Mesenchymal stem cell (in vitro differentiated cells and primary cell): ENCODE measurements around the gene BTBD6.

Experiments
- DNase-seq: peaks from one replicate; pipeline ENCODE4 v3.0.0-alpha.2; 2013
- H2AFZ ChIP-seq: one replicate; pipeline ENCODE4 v1.6.1; 2013; ENCODE audit warnings: low read depth, mild to moderate bottlenecking, control low read depth, inconsistent platforms, low read length, moderate library complexity
- H2AK5ac ChIP-seq: 2 replicates; pipeline ENCODE4 v1.6.1; 2013; ENCODE audit warnings: low read length, moderate library complexity, mild to moderate bottlenecking, inconsistent platforms; ENCODE audit not compliant: severe bottlenecking
- H2BK120ac ChIP-seq: one replicate; pipeline ENCODE4 v1.6.1; 2013; ENCODE audit warnings: low read depth, mild to moderate bottlenecking, inconsistent platforms, low read length, moderate library complexity
- H2BK12ac ChIP-seq, 2 experiments: one replicate each; pipeline ENCODE4 v1.6.1; 2013; ENCODE audit warnings: inconsistent platforms in 2 of 2, low read length in 2 of 2, mild to moderate bottlenecking in 2 of 2, moderate library complexity in 2 of 2, control low read depth in 1 of 2
- H2BK15ac ChIP-seq: one replicate; pipeline ENCODE4 v1.6.1; 2013; ENCODE audit warnings: mild to moderate bottlenecking, low read depth, inconsistent platforms; ENCODE audit not compliant: poor library complexity, severe bottlenecking
- H2BK5ac ChIP-seq: 2 replicates; pipeline ENCODE4 v1.6.1; 2013; ENCODE audit warnings: low read depth, mild to moderate bottlenecking, low read length, control low read depth, inconsistent platforms; ENCODE audit not compliant: poor library complexity, severe bottlenecking
- H3K14ac ChIP-seq, 2 experiments: one replicate each; pipeline ENCODE4 v1.6.1; 2013; ENCODE audit warnings: inconsistent platforms in 2 of 2, low read length in 2 of 2, control low read depth in 1 of 2, mild to moderate bottlenecking in 1 of 2, moderate library complexity in 1 of 2
- H3K18ac ChIP-seq, 2 experiments: one replicate each; pipeline ENCODE4 v1.6.1; 2013; ENCODE audit warnings: inconsistent platforms in 2 of 2, low read length in 2 of 2, control low read depth in 1 of 2, low read depth in 1 of 2, mild to moderate bottlenecking in 1 of 2
- H3K23ac ChIP-seq, 2 experiments: one replicate each; pipeline ENCODE4 v1.6.1; 2013; ENCODE audit warnings: inconsistent platforms in 2 of 2, low read length in 2 of 2, mild to moderate bottlenecking in 2 of 2, moderate library complexity in 2 of 2, control low read depth in 1 of 2
- H3K27ac ChIP-seq: 2 replicates; pipeline ENCODE4 v1.5.1; 2013; ENCODE audit warnings: mild to moderate bottlenecking, moderate library complexity, low read length, control low read depth, inconsistent platforms; ENCODE audit not compliant: poor library complexity, severe bottlenecking
- H3K27me3 ChIP-seq, 2 experiments: 2 replicates each; pipeline versions ENCODE4 v1.6.1 to v1.7.0; 2013; ENCODE audit warnings: low read length in 2 of 2, mild to moderate bottlenecking in 2 of 2, moderate library complexity in 2 of 2, control low read depth in 1 of 2, inconsistent platforms in 1 of 2; ENCODE audit not compliant: control insufficient read depth in 1 of 2, insufficient read depth in 1 of 2
- H3K36me3 ChIP-seq, 2 experiments: 2 replicates each; pipeline versions ENCODE4 v1.6.1 to v1.7.0; 2013; ENCODE audit warnings: low read length in 2 of 2, control low read depth in 1 of 2, inconsistent platforms in 1 of 2, low read depth in 1 of 2, mild to moderate bottlenecking in 1 of 2; ENCODE audit not compliant: insufficient read depth in 2 of 2, control insufficient read depth in 1 of 2
- H3K4ac ChIP-seq, 2 experiments: one replicate each; pipeline ENCODE4 v1.6.1; 2013; ENCODE audit warnings: inconsistent platforms in 2 of 2, low read length in 2 of 2, mild to moderate bottlenecking in 2 of 2, moderate library complexity in 2 of 2, control low read depth in 1 of 2, low read depth in 1 of 2
- H3K4me1 ChIP-seq: 2 replicates; pipeline ENCODE4 v1.6.1; 2013; ENCODE audit warnings: low read depth, low read length, control low read depth; ENCODE audit not compliant: control insufficient read depth, insufficient read depth
- H3K4me2 ChIP-seq: 2 replicates; pipeline ENCODE4 v1.6.1; 2013; ENCODE audit warnings: low read length, mild to moderate bottlenecking, inconsistent platforms; ENCODE audit not compliant: poor library complexity, severe bottlenecking
- H3K4me3 ChIP-seq, 2 experiments: 2 replicates each; pipeline versions ENCODE4 v1.5.1 to v1.7.0; 2013; ENCODE audit warnings: low read length in 2 of 2, mild to moderate bottlenecking in 2 of 2, control low read depth in 1 of 2, low read depth in 1 of 2; ENCODE audit not compliant: insufficient read depth in 1 of 2
- H3K79me1 ChIP-seq: replicated peaks from 2 replicates; pipeline ENCODE4 v1.6.1; 2013; ENCODE audit warnings: mild to moderate bottlenecking, control low read depth, low read length, inconsistent platforms; ENCODE audit not compliant: poor library complexity, severe bottlenecking
- H3K9ac ChIP-seq: 2 replicates; pipeline ENCODE4 v1.7.0; 2013; ENCODE audit warnings: mild to moderate bottlenecking, low read length, moderate library complexity
- H3K9me3 ChIP-seq: 2 replicates; pipeline ENCODE4 v1.7.0; 2013; ENCODE audit warnings: mild to moderate bottlenecking, low read length; ENCODE audit not compliant: control insufficient read depth
- H4K8ac ChIP-seq: one replicate; pipeline ENCODE4 v1.6.1; 2013; ENCODE audit warnings: inconsistent platforms, mild to moderate bottlenecking, low read length, moderate library complexity
- H4K91ac ChIP-seq: one replicate; pipeline ENCODE4 v1.6.1; 2013; ENCODE audit warnings: mild to moderate bottlenecking, low read length, inconsistent platforms
- WGBS: methylation state at CpG from one replicate; pipeline ENCODE4 v1.1.7; 2013; ENCODE audit warnings: mixed read lengths; 5-methylcytosine and 5-hydroxymethylcytosine counted together

BTBD6 gene

DNA sequence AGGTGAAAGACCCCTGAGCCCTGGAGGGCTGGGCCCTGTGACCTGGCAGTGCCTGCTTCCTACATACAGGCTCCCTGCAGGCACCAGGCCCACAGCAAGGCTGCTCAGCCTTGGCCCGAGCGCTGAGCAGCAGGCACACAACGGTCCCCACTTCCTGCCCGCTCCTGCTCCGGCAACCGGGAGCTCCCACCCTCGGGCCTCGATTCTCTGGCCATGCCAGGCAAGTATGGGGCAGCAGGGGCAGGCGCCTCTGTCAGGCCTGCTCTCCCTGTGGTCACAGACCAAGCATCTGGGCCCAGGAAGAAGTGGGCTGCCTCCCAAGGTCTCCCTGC, 36.6 kb upstream of the BTBD6 start:
- Histone ChIP-seq H3K23ac (no peak overlapping the region), H2AK5ac (no peak overlapping the region), H3K9me3 (no peaks in the 10 kb centered on the region), H3K14ac (no peak overlapping the region), H3K9ac (no peak overlapping the region), H3K27ac (no peak overlapping the region), H3K36me3 (peaks cover 17 to 72% of the 10 kb centered on the region in 2 experiments), H3K27me3 (no peaks in the 10 kb centered on the region), H2BK120ac (no peak overlapping the region), H3K4me2 (no peak overlapping the region), H2AFZ (no peak overlapping the region), H4K91ac (no peak overlapping the region), H2BK5ac (no peak overlapping the region), H3K4ac (no peak overlapping the region), H3K4me3 (no peak overlapping the region), H2BK12ac (no peak overlapping the region), H4K8ac (no peak overlapping the region), H3K18ac (no peak overlapping the region), H3K79me1 (peaks cover 5% of the 10 kb centered on the region), H3K4me1 (peaks cover 36% of the 10 kb centered on the region), H2BK15ac (no peak overlapping the region)
- WGBS = 81% methylated on average over 9 of the region's 9 CpGs
- DNase-seq = no peak

DNA sequence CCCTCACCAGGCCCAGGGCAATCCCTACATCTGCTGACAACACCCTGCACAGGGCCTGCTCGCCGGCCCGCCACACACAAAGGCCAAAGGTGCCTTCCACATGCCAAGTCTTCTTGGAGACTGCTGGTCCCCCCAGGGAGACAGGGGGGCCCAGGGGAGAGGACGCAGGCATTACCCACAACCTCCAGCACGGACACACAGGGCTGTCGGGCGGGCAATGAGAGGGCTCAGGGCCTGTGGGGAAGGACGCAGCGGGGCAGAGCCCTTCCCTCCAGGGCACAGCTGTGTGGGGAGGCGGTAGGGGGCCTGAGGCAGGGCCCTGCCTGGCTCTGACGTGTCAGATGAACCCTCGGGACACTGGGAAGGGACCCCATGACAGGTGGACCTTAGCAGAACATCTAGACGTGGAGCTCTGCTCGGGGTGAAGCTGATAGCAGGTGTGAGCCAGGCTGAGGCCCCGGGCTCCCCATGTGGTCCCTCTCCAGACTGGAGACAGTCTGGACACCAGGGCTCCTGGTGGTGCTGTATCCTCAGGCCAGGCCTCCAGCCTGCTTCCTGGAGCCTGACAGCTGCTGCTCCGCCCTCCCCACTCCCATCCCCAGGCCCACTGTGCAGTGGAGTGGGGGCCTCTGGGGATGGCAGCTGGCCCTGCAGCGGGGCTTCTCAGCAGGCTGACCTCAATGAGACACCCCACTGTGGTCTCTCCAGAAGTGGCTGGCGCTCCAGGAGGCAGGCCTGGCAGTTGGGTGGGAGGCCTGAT, 35.6 kb upstream of the BTBD6 start:
- peaks cover 39% of the 10 kb centered on the region for H3K4me1 ChIP-seq
- H4K91ac ChIP-seq = no peak overlapping the region

DNA sequence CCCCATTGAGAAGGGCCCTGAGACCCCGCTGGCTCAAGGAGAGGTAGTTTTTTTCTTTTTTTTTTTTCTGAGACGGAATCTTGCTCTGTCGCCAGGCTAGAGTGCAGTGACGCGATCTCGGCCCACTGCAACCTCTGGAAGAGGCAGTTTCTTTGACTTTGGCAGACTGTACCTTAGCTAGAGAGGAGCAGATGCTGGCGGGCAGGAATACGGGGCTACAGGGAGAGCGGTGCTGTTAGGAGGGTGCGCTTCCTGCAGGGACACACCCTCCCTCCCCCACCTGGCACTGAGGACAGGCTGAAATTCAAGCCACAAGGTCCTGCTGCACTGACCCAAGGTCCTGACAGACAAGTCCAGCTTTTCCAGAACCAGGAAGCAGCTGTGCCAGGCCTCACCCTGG, 35.0 kb upstream of the BTBD6 start:
- Histone ChIP-seq H3K4me2 (no peak overlapping the region), H3K14ac (no peak overlapping the region), H3K79me1 (peaks cover 5% of the 10 kb centered on the region), H3K36me3 (peaks cover 32 to 81% of the 10 kb centered on the region in 2 experiments), H3K9me3 (no peaks in the 10 kb centered on the region), H4K8ac (no peak overlapping the region), H4K91ac (no peak overlapping the region), H2BK12ac (no peak overlapping the region), H2BK5ac (no peak overlapping the region), H2AFZ (no peak overlapping the region), H3K9ac (no peak overlapping the region), H3K18ac (no peak overlapping the region), H2AK5ac (no peak overlapping the region), H3K27me3 (no peaks in the 10 kb centered on the region), H2BK15ac (no peak overlapping the region), H3K4me3 (no peak overlapping the region), H3K27ac (no peak overlapping the region), H2BK120ac (no peak overlapping the region), H3K4me1 (peaks cover 39% of the 10 kb centered on the region), H3K4ac (no peak overlapping the region), H3K23ac (no peak overlapping the region)
- WGBS = 95% methylated on average over 8 of the region's 10 CpGs
- DNase-seq = no peak

More for the DNA sequence above, 35.6 kb upstream of the BTBD6 start:
- Histone ChIP-seq H3K79me1 (peaks cover 5% of the 10 kb centered on the region), H3K4me2 (no peak overlapping the region), H4K8ac (no peak overlapping the region), H3K9ac (no peak overlapping the region), H3K27ac (no peak overlapping the region), H3K36me3 (peaks cover 27 to 77% of the 10 kb centered on the region in 2 experiments), H3K18ac (no peak overlapping the region), H2BK120ac (no peak overlapping the region), H3K4ac (no peak overlapping the region), H2AFZ (no peak overlapping the region), H2BK15ac (no peak overlapping the region), H3K27me3 (no peaks in the 10 kb centered on the region), H3K23ac (no peak overlapping the region), H3K14ac (no peak overlapping the region), H3K4me3 (no peak overlapping the region), H2BK5ac (no peak overlapping the region), H2BK12ac (no peak overlapping the region), H2AK5ac (no peak overlapping the region), H3K9me3 (no peaks in the 10 kb centered on the region)
- WGBS = 96% methylated on average over 18 of the region's 18 CpGs
- no peak for DNase-seq

DNA sequence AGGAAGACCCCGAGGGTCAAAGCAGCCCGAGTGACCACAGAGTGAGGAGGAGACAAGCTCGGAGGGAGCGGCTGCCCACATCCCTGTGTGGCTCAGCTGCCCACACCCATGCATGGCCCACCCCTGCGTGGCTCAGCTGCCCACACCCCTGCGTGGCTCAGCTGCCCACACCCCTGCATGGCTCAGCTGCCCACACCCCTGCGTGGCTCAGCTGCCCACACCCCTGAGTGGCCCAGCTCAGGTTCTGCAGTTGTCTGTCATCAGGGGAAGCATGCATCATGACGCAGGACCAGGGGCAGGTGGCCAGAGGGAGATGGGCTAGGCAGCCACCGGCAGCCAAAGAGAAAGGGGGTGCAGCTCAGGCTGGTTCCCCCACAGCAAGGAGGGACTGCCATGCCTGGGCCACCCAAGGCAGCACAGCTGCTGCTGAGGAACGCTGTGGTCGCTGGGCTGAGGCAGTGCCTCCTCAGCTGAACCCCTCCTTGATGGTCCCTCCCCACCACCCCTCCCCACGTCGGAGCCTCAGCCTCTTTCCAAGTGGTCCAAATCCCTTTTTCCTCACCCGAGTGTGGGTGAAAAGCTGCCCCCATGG, 33.9 kb upstream of the BTBD6 start:
- no peak overlapping the region for H3K4ac ChIP-seq
- H2BK5ac ChIP-seq = no peak overlapping the region
- H3K27me3 ChIP-seq = no peaks in the 10 kb centered on the region
- no peak overlapping the region for H2AFZ ChIP-seq
- H3K4me1 ChIP-seq = peaks cover 39% of the 10 kb centered on the region
- H2BK12ac ChIP-seq = no peak overlapping the region
- no peak overlapping the region for H3K27ac ChIP-seq
- H4K91ac ChIP-seq = peak overlapping the region; percentile 19
- no peak overlapping the region for H3K14ac ChIP-seq
- no peak overlapping the region for H2BK120ac ChIP-seq
- H4K8ac ChIP-seq = no peak overlapping the region
- no peak overlapping the region for H3K18ac ChIP-seq
- no peak for DNase-seq
- WGBS = 97% methylated on average over 14 of the region's 14 CpGs
- H3K9ac ChIP-seq = no peak overlapping the region
- H3K79me1 ChIP-seq = peaks cover 5% of the 10 kb centered on the region
- H3K4me3 ChIP-seq = no peak overlapping the region
- no peaks in the 10 kb centered on the region for H3K9me3 ChIP-seq
- H3K36me3 ChIP-seq = peaks cover 43 to 82% of the 10 kb centered on the region in 2 experiments
- no peak overlapping the region for H2AK5ac ChIP-seq
- no peak overlapping the region for H2BK15ac ChIP-seq
- H3K23ac ChIP-seq = no peak overlapping the region
- no peak overlapping the region for H3K4me2 ChIP-seq
